HG03139 (cell line): ENCODE measurements around the gene GABRD.

Experiments
- ATAC-seq: cut with Tn5 transposase; IDR thresholded peaks from one replicate; pipeline ENCODE4 v1.9.1; 2021; ENCODE audit not compliant: unreplicated experiment

The GABRD gene

GRCh38 chr1:2052054-2052679 is 33.0 kb downstream of the GABRD start:
- ATAC-seq = no peak

GRCh38 chr1:2052756-2053155 is 33.6 kb downstream of the GABRD start:
- no peak for ATAC-seq

- no peak for ATAC-seq
Observed at GRCh38 chr1:2053217-2053616, 34.1 kb downstream of the GABRD start.

- ATAC-seq = no peak
Observed at GRCh38 chr1:2053784-2054376, 34.7 kb downstream of the GABRD start.

- no peak for ATAC-seq
Observed at GRCh38 chr1:2054560-2054959, 35.4 kb downstream of the GABRD start.

DNA sequence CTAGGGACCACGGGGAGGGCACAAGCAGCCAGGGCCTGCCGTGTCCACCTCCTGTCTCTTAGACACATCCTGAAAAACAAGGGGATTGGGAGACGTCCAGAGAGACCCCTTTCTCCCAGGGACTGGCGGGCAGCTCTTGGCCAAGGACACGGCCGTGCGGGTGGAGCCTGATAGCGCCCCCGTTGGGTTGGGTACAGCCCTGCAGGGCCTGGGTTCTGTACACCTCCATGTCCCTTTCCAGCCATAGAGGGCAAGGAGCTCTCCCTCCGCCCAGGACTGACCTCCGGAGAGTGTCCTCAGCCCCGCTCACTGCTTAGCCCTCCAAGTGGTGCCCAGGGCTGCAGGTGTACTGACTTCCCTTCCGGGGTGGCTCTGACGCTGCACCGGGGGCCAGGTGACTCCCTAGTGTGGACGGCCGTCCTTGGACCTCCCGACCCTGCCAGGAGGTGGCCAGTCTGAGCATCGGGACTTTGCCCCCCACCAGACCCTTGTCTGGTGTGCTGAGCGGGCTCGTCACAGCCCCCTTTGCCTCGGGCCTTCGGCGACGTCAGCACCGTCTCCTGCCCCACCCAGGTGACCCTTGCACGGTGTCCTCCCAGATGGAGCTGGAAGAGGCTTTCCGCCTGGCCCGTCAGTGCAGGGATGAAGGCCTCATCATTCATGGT is 36.9 kb downstream of the GABRD start:
- no peak for ATAC-seq

- ATAC-seq = no peak
Observed at GRCh38 chr1:2056955-2057590, 37.9 kb downstream of the GABRD start.

DNA sequence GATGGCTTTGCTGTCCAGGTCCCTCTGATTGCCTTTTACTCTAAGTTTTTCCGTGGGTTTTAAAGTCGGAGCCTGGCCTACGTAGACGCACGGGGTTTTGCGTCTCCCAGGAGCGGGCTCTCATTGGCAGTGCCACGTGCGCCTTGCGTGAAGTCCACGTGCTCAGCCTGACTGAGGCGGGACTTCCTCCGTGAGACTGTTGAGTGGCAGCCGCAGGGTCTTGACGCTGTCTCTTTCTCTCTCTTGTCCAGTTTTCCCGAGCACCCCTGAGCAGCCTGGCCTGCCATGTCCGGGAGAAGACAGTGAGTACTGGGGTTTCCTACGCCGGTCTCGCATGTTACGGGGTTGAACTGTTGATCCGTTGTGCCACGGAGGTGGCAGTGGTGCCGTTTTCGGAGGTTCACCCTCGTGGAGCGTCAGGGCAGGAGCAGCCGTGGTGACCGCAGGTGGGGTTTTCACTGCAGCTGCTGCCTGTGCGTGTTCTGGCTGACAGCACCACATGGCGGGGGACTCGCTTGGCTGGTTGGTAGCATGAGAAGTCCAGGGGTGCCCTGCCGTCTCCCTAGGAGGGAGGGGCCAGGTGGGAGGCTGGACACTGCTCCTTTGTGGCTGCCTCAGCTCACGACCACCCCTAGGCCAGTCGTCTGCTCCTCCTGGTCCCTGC is 40.3 kb downstream of the GABRD start:
- no peak for ATAC-seq

DNA sequence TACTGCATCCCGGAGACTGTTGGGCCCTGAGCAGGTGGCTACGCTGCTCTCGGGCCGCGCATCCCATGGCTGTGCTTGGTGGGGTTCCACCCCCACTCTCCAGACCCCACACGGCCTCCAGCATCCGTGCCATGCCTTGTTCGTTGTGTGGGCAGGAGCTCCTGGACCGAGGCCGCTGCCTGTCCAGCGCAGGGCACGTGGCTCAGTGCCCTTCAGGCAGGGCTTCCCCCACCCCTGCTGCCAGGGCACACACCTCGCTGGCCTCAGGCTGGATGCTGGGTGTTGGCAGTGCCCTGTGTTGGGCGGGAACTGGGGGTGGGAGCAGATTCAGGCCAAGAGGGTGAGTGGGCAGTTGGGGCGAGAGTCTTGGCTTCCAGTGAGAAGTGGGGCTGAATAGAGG is 40.9 kb downstream of the GABRD start:
- no peak for ATAC-seq

DNA sequence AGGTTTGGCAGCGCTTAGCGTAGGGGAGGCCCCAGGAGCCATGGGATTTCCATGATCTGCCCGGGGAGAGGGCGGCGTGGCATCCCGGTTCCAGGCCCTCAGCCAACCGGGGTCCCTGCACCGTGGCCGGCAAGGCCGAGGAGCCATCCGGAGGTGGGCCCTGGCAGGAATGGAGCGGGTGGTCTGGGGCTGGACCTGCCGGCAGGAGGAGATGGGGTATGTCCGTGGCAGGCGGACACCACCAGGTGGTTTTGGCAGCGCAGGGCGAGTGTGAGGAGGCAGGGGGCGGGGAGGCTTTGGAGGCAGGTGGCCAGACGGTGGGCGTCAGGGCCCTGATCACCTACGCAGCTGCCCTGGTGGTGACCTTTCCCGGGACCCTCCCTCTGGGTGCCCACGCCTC is 41.4 kb downstream of the GABRD start:
- no peak for ATAC-seq

DNA sequence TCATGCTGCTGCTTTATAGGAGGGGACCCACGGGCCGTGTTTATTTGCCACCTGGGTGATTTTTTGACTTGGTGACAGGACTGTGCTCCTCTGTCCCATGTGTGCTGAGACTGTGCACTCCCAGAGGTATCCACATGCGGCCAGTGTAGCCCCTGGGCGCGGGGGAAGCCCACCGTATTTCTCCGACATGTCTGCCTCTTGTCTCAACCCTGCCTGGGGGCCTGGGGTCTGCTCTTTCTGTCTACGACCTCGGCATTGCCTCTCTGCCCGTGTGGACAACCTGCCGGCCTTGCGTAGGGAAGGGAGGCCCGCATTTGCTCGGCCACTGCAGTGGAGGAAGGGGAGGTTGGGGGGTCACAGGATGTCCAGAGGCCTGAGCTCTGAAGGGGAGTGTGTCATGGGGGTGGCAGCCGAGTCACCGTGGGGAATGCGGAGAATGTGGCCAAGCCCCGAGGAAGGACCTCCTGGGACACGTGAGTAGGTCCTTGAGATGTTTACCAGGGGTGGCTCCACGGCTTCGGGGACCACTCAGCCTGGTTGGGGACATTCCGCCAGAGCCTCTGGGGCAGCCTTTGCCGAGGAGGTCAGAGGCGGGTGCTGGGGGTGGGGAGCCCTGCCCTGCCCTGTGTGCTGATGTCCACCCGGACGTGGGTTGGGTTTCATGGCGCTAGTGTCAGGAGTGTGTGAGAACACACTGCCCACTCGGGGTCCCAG is 42.1 kb downstream of the GABRD start:
- ATAC-seq = no peak

DNA sequence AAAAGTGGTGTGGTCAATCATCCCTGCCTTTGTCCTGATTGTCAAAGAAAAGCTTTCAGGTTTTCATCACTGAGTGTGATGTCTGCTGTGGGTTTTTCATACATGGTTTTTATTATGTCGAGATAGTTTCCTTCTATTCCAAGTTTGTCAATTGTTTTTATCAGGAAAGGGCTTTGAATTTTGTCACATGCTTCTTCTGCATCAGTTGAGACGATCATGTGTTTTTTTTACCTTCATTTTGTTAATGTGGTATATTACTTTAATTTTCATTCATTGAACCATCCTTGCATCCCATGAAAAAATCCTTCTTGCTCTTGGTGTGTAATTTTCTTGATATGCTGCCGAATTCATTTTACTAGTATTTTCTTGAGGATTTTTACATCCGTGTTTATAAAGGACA is 46.6 kb downstream of the GABRD start:
- no peak for ATAC-seq

- ATAC-seq = no peak
Observed at GRCh38 chr1:2067393-2067792, 48.2 kb downstream of the GABRD start.

DNA sequence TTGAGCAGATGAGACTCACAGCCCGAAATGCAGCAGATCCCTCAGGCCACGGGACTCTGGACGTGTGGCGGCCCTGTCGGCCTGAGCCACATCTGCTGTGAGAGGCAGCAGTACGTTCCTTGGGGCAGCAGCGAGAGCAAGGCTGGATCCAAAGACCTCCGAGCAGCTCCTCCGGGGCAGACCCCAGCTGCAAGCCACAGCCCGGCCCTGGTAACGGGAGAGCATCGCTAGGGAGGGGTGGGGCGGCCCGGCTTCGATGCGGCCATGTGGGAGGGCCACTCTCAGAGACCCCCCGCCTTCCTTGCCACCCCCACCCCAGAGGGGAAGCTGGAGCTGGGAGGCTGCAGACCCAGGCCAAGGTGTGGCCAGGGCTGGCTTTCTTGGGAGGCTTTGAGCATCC is 48.8 kb downstream of the GABRD start:
- ATAC-seq = no peak

- no peak for ATAC-seq
Observed at GRCh38 chr1:2068951-2069350, 49.8 kb downstream of the GABRD start.

GRCh38 chr1:2070016-2070415 is 50.9 kb downstream of the GABRD start:
- no peak for ATAC-seq

DNA sequence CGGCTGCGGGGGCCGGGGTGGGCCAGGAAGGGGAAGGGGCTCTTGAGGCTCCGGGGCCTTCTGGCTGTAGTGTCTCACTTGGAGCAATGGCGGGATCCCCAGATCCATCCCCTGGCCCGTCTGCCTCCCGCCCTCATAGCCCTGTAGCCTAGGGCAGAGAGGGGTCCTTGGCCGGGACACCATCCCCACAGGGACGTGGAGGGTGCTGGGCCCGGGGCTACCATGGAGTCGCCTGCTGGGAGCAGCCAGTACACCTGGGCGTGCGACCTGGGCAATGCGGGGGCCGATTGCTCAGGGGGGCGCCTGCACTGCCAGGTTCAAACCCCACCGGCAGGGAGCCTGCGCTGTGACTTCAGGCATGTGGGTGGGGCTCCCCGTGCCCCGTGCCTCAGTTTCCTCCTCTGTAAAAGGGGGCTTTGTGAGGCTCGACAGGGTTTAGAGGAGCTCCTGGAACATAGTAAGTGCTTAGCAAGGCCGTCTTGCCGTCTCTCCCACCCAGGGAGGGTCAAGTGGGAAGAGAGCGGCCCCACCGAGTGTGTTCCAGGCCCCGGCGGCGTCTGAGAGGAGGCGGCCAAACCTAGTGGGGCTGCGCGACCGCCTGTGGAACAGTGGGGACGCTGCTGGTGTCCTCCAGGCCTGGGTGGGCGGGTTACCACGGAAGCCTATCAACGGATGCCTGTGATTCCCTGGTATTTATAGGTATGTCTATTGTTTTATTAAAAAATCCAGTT is 51.8 kb downstream of the GABRD start:
- ATAC-seq = no peak

GRCh38 chr1:2072109-2072806 is 53.1 kb downstream of the GABRD start:
- no peak for ATAC-seq

DNA sequence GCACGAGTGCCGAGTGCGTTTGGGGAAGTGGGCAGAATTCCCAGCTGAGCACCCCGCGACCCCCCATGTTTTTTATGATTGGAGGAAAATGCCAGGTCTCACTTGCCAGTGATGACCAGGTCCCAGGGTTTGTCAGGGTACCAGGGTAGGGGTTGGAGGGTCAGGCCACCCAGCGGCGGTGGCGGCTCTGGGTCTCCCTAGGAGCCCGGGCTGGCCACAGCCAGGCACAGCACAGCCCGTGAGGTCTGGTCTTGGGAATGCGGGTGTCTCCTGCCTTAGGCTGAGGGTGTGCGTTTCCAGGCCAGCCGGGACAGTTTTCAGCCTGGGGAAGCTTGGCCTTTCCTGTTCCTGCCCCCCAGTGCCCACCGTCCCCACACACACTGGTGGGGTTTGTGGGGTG is 53.7 kb downstream of the GABRD start:
- no peak for ATAC-seq
